Measurements from ENCODE around the gene SMIM13.
A peak's percentile ranks its signal among the peaks of the same experiment; 100 is the strongest.

SMIM13 gene

DNA sequence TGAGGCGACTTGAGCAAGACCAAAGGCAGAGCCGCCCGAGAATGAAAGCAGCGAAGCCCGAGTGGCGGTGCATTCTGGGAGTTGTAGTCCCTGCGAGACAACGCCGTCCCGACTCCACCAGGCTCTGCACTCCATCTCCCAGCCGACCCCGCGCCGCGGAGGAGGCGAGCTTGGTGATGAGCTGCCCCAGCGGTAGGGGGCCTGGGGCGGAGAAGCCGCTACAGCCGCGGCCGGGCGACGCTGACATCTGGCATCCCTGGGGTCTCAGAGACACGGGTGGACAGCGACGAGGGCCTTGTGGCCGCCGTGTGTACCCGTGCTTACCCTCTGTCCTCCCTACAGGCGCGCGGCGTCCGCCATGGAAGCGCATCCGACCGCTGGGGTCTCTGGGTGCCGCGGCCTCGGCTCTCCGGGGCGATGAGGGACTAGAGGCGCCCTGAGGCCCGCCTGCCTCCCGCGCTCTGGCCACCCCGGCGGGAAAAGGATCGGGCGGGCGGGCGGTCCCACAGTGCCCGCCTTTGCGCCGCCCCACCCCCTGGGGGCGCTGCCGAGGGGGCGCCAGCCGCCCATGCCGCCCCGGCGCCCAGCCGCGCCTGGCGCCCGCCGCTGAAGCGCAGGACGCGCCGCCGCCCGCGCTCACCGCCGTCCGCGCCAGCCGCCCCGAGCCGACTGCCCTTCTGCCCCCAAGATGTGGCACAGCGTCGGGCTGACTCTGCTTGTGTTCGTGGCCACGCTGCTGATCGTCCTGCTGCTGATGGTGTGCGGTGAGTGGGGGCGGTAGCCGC, at the start of gene SMIM13:
SMIM13 (plus strand) TSS at position 209 of the 785 bp plus-strand sequence; CDS start at position 689, 480 bp downstream.
- DNase-seq (ENCODE audit: low read depth, low spot score): peak; percentile 99

DNA sequence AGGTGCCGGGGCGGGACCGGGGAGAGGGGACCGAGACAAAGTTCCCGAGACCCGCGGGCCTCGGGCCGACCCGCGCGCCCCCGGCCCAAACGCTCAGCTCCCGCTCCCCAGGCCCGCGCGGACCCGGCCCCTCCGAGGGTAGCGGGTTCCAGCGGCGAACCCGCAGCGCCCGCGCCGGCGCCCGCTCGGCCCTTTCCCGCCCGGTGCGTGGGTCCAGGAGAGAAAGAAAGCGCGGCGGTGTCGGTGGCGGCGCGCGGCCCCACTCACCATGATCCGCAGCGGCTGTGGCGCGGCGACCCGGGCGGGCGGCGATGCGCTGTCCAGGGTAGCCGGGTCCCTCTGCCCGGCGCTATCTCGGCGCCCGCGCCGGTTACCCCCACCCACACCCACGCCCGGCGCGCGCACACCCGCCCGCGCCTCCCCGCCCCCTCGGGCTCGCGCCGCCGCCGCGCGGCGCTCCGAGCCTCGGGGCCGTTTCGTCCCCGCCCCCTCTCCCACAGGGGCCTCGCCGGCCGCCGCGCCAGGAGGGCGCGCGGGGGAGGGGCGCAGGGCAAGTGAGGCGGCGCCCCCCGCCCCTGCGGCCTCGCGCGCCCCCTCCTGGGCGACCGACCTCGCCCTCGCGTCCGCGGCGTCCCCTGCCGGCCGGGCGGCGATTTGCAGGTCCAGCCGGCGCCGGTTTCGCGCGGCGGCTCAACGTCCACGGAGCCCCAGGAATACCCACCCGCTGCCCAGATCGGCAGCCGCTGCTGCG, 49.5 kb upstream of the SMIM13 start, which contains the start of gene ELOVL2:
ELOVL2 (minus strand) TSS at position 345 of the 751 bp plus-strand sequence; CDS start at position 270, 75 bp downstream.
- DNase-seq (ENCODE audit: low read depth, low spot score): peak; percentile 86

DNA sequence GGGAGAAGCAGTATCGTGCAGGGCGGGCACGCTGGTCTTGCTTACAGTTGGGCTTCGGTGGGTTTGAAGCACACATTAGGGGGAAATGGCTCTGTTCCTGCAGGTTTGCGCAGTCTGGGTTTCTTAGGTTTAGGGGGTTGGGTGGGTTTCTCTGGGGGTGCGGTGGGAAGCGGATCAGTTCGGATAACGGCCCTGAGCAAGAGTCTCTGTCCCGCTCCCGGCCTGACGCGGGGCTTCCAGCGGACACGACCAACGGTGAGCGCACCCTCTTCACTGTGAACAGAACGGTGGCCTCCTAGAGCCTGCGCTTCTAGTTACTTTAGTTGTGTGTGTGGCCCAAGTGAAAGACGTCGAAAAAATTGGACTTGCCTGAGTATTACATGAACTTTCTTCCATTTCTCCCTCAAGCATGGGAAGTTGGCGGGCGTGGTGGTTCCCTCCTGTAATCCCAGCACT, 48.9 kb upstream of the SMIM13 start:
- DNase-seq (ENCODE audit: low read depth, low spot score): no peak

DNA sequence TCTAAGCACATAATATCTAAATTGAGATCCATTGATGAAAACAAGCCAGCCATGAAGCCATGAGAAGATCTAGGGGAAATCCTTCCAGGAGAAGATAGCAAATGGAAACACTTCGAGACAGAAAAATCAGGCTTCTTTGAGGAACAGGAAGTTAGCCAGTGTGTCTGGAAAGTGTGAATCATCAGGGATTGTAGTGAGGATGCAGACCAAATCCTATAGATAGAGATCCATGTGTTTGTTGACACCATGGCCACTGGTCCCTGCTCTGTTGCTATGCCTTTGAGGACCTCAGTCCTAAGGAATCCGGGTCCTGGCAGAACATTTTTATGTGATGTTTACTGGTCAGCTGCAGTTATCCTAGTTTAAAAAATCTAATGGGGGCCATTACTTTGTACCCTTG, 42.9 kb upstream of the SMIM13 start:
- DNase-seq (ENCODE audit: low read depth, low spot score): no peak

DNA sequence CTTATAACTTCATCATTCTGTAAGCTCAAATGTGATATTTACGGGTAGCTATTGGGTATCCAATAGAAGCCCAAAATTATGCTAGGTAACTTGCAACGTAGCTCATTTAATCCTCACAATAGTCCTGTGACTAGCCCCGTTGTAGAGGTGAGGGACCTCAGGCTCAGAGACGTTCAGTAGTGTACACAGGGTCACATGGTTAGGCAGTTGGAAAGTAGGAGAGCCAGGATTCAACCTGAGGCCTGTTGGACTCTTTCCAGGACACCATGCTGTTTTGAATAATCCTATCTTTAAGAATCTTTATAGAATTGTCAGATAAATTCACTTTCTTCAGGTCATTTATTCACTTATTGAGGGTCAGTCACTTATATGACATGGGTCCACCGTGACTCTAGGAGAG, 40.3 kb upstream of the SMIM13 start:
- no peak for DNase-seq (ENCODE audit: low read depth, low spot score)

DNA sequence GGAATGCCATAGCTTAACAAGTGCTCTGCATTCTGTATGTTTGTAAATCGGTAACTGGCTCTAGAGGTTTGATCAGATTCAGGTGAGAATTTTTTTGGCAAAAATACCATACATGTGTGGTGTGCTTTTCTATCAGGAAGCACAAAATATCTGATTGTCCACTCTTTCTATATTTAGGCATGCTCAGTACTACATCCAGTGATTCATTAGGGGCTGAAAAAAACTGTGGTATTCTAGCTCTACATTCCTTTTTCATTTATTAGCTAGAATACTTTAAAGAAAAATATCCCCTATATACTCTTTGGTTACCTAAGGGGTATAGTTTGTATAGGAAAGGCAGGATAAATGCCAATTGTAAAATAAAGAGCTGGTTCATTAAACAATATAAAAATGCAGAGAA, 38.9 kb upstream of the SMIM13 start:
- peak; percentile 32 for DNase-seq (ENCODE audit: low read depth, low spot score)

DNA sequence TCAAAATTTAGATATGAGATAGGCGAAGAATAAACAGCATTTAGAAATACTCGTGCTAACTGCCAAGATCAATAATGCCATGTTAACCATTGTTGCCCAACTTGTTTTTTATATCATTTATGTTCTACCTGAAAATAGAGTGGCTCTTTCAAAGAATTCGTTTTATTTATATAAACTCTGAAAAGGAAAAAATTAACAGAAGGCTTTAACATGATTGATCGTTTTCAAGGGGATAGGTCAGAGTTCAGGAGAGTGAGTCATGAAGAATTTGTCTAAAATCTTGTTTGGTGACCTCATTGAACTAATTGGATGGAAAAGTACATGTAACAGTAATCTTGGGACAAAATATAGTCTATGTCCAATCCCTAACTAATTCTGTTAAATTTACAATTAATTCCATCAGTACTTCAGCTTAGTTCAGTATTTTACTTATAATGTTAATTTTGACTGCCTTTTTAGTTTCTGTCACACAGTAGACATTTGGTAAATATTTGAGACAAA, 38.5 kb upstream of the SMIM13 start:
- no peak for DNase-seq (ENCODE audit: low read depth, low spot score)

DNA sequence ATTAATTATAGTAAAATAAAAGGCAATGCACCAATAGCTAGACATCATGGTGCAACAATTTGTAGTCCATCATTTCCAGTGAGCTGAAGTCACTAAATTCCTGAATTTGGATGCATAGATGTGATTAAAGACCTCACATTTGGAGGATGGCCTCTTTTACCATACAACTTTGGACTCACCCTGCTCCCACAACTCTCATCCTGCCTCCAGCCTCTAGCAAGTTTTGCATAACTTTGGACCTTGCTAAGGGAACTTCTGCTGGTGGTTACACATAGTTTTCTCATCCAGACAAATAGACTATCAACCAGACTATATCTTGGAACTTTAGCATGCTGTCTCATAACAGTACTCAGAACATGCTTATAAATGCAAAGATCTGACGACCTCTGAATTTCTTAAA, 36.8 kb upstream of the SMIM13 start:
- DNase-seq (ENCODE audit: low read depth, low spot score): no peak

DNA sequence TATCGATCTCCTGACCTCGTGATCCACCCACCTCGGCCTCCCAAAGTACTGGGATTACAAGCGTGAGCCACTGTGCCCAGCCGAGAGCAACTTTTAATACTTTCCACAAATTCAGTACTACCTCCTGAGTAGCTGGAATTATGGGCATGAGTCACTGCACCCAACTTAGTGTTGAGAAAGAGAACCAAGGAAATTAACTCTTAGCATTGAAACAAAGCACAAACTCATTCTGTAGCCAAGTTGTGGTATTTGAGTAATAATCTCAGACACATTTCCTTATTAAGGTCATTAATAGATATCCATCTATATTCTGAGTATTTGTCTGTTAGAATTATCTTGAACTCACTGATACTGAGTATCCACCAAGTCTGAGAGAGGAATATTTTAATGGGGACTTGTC, 35.2 kb upstream of the SMIM13 start:
- no peak for DNase-seq (ENCODE audit: low read depth, low spot score)

DNA sequence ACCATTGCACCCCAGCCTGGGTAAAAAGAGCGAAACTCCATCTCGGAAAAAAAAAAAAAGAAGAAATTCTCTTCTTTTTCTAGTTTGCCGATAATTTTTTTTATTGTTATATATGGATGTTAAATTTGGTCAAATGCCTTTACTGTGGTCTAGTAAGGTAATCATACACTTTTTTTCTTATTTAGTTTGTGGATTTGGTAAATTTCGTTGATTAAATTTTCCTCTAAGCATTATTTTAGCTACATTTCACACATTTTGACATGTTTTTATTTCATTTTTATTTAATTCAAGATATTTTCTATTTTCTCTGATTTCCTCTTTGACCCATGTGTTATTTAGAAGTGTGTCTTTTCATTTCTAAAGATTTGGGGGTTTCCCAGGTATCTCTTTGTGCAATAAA, 31.6 kb upstream of the SMIM13 start:
- DNase-seq (ENCODE audit: low read depth, low spot score): no peak

DNA sequence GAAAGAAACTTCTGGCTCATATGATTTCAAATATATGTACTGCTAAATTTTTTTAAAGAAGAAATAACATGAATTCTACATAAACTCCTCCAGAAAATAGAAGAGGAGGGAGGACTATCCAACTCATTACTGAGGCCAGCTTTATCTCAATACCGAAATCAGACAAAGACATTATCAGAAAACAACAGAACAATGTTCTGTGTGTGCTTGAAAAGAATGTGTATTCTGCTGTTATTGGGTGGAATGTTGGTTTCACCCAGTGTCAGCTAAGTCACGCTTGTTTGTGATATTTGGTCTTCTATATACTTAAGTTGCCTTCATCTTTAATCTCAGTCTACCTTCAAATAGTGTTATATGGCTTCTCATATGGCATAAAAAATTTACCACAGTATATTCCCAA, 30.9 kb upstream of the SMIM13 start:
- no peak for DNase-seq (ENCODE audit: low read depth, low spot score)

DNA sequence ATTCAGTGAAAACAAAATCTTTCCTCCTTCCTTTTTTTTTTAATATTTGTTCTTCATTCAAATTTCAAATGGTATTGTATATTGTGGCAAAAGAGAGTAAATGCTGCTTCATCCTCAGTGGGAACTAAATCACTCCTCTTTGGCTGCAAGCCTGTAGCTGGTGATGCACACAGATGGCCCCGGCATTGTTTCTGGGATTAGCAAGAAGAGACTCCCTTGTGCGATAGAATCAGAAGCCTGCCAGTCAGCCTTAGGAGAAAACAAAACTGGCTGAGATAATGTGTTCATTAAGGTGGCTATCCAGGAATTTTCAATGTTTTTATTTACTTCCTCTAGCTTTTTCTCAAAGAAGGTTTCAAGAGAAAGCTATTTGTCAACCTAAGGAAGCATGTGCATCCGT, 28.8 kb upstream of the SMIM13 start:
- DNase-seq (ENCODE audit: low read depth, low spot score): no peak

DNA sequence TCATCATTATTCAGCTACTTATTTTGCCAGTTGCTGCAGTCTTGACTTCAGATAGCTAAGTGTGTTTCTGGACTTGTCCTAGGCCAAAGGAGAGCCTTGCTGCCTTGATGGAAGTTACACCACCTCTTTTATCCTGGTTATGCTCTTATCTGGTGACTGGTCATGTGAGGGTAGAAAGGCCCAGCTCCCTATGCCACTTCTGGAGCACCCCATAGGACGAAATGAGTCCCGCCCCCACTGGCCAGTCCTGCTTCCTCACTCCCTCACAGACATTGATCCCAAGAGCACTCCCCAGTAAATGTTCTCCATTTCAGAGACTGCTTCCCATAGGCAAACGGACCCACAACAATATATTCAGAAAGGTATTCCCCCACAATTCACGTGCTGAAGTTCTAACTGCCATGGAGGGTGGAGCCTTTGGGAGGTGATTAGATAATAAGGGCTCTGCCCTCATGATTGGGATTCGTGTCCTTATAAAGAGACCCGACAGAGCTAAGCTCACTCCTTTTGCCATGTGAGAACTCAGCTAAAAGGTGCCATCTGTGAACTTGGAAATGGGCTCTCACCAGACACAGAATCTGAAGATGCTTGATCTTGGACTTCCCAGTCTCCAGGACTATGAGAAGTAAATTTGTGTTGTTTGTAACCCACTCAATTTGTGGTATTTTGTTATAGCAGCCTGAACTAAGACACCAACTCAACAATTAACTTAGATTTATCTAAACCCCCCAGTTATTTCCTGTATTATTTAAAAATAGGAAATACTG, 28.0 kb upstream of the SMIM13 start:
- no peak for DNase-seq (ENCODE audit: low read depth, low spot score)

DNA sequence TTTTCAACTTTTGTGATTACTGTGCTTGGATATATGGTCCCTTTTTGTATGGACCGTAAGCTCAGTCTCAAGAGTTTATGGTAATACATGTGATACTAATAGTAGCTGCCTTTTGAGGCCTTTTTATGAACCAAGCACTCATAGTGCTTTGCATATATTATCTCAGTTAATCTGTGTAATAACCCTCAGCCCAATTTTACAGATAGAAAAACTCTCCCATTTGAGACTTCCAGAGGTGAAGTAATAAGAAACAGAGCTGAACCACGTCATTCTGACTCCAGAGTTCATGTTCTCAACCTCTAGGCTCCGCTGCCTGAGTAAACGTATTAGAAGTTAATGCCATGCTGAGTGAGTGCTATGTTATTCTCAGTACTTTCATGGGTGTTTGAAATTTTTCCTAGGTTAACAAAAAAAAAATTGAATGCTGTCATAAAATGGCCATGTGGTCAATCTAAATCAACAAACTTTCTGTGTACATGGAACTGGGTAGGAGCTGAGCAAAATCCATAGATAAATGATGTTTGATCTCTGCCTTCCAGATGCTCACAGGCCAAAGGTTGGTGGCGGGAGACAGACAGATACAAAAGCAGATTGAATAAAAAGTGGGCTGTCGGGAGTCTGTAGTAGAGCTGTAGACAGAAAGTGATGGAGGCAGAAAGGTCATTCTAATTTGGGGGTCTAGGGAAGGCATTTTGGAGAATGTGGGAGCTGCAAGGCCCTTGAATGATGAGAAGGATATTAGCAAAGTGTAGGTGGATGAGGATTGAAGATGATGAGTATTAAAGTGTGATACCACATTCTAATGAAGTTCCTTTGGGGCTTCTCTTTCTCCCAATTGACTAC, 26.9 kb upstream of the SMIM13 start:
- DNase-seq (ENCODE audit: low read depth, low spot score): no peak

DNA sequence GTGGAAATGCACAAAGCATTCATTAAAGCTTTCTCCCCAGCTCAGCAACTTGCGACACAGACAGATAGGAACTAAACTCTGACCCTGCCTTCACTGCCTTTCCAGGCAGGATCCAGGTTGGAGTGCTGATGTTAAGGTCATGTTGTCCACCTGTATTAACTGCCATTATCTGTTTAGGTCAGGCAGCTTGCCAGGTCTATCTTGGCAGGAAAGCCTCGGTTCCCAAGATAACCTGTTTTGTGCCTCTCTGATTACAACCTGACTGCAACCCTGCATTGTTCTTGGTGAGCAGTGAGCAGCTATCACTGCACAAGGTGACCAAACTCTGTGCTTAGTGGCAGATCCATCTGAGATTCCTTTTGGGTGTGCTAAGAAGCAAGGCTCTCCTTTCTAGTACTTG, 26.3 kb upstream of the SMIM13 start:
- DNase-seq (ENCODE audit: low read depth, low spot score): no peak

DNA sequence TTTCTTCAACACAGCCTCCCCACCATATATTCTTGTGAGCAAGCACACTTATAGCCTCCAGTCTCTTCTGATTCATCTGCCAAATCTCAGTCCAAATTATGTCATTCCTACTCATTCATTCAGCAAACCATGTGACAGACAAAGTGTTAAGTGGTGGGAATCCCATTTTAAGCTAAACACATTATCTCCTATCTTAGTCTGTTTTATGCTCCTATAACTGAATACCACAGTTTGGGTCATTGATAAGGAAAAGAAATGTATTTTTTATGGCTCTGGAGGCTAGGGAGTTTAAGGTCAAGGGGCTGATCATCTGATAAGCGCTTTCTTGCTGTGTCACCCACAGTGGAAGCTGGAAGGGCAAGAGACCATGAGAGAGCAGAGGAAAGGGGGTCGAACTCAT, 23.9 kb upstream of the SMIM13 start:
- DNase-seq (ENCODE audit: low read depth, low spot score): no peak

DNA sequence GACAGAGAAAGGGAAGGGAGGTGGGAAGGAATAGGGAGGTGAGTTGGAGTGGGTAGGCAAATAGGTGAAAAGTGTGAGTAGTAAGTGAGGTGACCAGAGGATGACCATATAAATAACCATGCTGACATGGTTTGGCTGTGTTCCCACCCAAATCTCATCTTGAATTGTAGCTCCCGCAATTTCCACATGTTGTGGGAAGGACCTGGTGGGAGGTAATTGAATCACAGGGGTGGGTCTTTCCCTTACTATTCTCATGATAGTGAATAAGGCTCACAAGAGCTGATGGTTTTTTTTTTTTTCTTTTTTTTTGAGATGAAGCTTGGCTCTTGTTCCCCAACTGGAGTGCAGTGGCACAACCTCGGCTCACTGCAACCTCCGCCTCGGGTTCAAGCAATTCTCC, 21.5 kb upstream of the SMIM13 start:
- no peak for DNase-seq (ENCODE audit: low read depth, low spot score)

DNA sequence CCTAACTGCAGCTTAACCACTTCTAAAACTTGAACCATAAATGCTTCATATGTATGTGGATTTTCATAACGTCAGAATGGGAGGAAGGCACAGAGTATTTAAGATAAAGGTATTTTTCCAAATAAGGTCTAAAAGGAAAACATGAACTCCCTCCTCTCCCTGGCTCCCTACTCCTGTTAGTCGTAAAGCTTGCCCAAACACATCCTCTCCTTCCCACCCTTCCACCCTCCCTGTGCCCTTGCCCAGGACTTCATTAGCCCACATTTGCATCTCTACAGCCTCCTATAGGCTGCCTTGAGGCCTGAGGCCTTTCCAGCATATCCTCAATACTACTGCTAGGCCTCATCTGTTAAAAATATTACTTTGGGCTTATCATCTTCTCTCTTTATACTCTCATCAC, 17.1 kb upstream of the SMIM13 start:
- DNase-seq (ENCODE audit: low read depth, low spot score): no peak

DNA sequence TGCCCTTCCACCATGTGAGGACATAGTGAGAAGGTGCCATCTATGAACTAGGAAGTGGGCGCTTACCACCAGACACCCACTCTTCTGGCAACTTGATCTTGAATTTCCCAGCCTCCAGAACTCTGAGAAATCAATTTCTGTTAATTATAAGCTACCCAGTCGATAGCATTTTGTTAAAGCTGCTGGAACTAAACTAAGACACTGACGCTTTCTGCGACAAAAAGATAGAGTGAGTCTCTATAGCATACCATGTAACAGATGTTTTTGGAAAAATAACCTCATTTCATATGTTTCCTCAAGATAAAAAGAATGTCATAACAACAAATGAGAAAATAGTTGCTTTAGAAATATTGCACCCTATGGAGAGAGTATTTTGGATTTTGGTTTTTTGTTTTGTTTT, 15.4 kb upstream of the SMIM13 start:
- no peak for DNase-seq (ENCODE audit: low read depth, low spot score)

DNA sequence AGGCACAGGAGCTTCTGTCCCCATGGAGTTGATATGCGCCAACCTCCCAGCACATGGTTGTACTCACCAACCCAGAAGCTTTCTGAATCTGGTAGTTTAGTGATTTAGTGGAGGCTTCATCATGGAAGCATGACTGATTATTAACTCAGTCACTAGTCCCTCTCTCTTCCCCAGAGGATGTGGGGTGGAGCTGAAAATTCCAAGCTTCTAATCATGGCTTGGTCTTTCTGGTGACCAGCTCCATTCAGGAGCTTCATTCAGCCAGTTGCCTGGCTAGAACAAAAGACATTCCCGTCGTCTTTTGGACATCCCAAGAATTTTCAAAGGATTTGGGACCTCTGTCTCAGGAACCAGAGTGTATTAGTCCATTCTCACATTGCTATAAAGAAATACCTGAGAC, 13.3 kb upstream of the SMIM13 start:
- no peak for DNase-seq (ENCODE audit: low read depth, low spot score)

DNA sequence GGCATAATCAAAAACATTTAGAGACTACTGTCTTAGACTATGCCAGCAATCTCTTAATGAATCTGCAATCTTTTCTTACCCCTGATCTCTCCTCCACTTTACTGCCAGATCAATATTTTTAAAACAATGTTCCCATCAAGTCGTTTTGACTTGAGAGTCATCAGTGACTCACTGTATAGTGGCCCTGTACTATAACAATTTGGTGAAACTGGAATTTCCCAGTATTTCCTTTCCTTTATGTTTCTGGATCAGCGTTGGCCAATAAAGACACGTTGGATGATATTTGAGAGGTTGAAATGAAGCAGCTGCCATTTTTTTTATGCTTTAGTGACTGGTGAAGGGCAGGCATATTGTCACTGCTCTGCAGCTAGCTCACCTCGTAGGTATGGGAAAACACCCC, 10.1 kb upstream of the SMIM13 start:
- peak; percentile 36 for DNase-seq (ENCODE audit: low read depth, low spot score)
